Heart right ventricle (tissue), 16 donors: ENCODE data around the gene MARCKSL1. TPM values are rescaled to one million over a fixed set of nuclear protein-coding genes. Genes with fewer than 3 reads are reported as not detected.

Experiments used
- ATAC-seq, 8 donors: fragments of 200-7000 bp; cut with Tn5 transposase; one replicate each; pipeline ENCODE4 v1.9.1; 2020; ENCODE audit warnings: mild to moderate bottlenecking in 8 of 8, moderate library complexity in 8 of 8, moderate number of reproducible peaks in 1 of 8
- DNase-seq, 2 donors: peaks; one replicate each; pipeline ENCODE4 v3.0.0-alpha.2; 2020
- H3K27ac ChIP-seq, 10 donors: fragments of 200-600 bp; sonication (generic) in 2 of 10; one replicate each; pipeline versions ENCODE4 v1.5.0 to v1.8.0; 2020 to 2022; ENCODE audit warnings: mild to moderate bottlenecking in 3 of 10
- H3K27me3 ChIP-seq, 7 donors: fragments of 200-600 bp; one replicate each; pipeline ENCODE4 v1.8.0; 2021 to 2022; ENCODE audit warnings: mild to moderate bottlenecking in 2 of 7
- H3K36me3 ChIP-seq, 9 donors: fragments of 200-600 bp; sonication (generic) in 1 of 9; one replicate each; pipeline versions ENCODE4 v1.5.0 to v1.8.0; 2020 to 2022; ENCODE audit warnings: mild to moderate bottlenecking in 2 of 9
- H3K4me1 ChIP-seq, 9 donors: fragments of 200-600 bp; sonication (generic) in 1 of 9; one replicate each; pipeline versions ENCODE4 v1.5.0 to v1.8.0; 2020 to 2022; ENCODE audit warnings: mild to moderate bottlenecking in 4 of 9
- H3K4me3 ChIP-seq, 10 donors: fragments of 200-600 bp; sonication (generic) in 2 of 10; one replicate each; pipeline versions ENCODE4 v1.5.0 to v1.8.0; 2020 to 2022; ENCODE audit warnings: mild to moderate bottlenecking in 7 of 10, moderate library complexity in 2 of 10
- H3K9me3 ChIP-seq, 11 donors: fragments of 200-600 bp in 10 of 11; sonication (generic) in 2 of 11; one replicate each; pipeline versions ENCODE4 v1.5.0 to v1.8.0; 2013 to 2022; ENCODE audit warnings: mild to moderate bottlenecking in 2 of 11, control low read depth in 1 of 11, moderate library complexity in 1 of 11
- CTCF ChIP-seq, 9 donors: fragments of 200-600 bp; sonication (generic) in 2 of 9; IDR thresholded peaks; one replicate each; pipeline versions ENCODE4 v1.5.0 to v1.8.0; 2021 to 2022; ENCODE audit warnings: antibody characterized with exemption in 9 of 9, mild to moderate bottlenecking in 5 of 9, moderate library complexity in 1 of 9
- WGBS, 2 donors: extraction: QIAGEN DNeasy Blood & Tissue Kit; methylation state at CpG; one replicate each; pipeline ENCODE4 v1.1.7; 2013; ENCODE audit warnings: inconsistent platforms in 1 of 2; 5-methylcytosine and 5-hydroxymethylcytosine counted together
- intact Hi-C, 10 donors: fragments of 100-400 bp; cut with DNase I; formaldehyde crosslinking; loops; one replicate each; pipeline versions ENCODE4 v1.11.1 to v1.14.2; 2022
- polyA plus RNA-seq, 2 donors: library from polyadenylated mRNA; stranded (reverse); fragments of 200-250 nt; gene quantifications; one replicate each; pipeline ENCODE4 v1.2.3, GENCODE V29; 2013
- total RNA-seq, 10 donors: library from RNA; stranded (reverse); fragmentation: NEBNext Ultra II Directional in 3 of 10; extraction: Animal tissue kit (Norgen Biotek cat#: 25700) in 3 of 10; gene quantifications; one replicate each; pipeline versions ENCODE4 v1.2.1 to v1.2.4, GENCODE V29; 2021 to 2023
- donor health status: Arrhythmogenic right ventricular cardiomyopathy.
- donor health status: ischemic (EF 13 %, LVEDD 7.1; RV severe dilation, severe dysfunction).
- donor health status: healthy with polysubstance abuse.
- donor health status: DM: no; HTN: yes; CAD: no.
- donor health status: DM: no; HTN: no; CAD: no.
- donor health status: ischemic (EF 25% LVEDD 6.9; RV normal size, moderate dysfunction).
- donor health status: ischemic (EF 25% LVEDD 5.7; RV mildly dilated, moderate dysfunction).
- donor health status: healthy.
- donor health status: DM: yes; HTN: yes; CAD: no.
- donor health status: Ischemic cardiomyopathy.
- donor health status: ischemic (EF 35%, LVEDD 5.7; RV mildly dilated, moderate dysfunction).
- donor health status: nonischemic (EF 11% LVEDD 7.7; RV severe dilation, severe dysfunction).
- donor health status: DM: yes; HTN: yes; CAD: no.
- donor health status: PGD.
- donor health status: ischemic (EF 29% LVEDD 5.4; RV normal size, mild dysfunction).
- donor health status: nonischemic (EF 23%, LVEDD 6.1; RV moderate dilation, normal function).

The MARCKSL1 gene
- total and polyA plus RNA-seq, 12 donors = 6.3 to 61.1 (median 16.2) TPM

GRCh38 chr1:32335535-32335789 lies 571 bp downstream of the MARCKSL1 start:
- peak overlapping the region; percentile 50 to 81 (median 72) for H3K4me3 ChIP-seq
- intact Hi-C loops = loop anchor here in 1 of 10 donors (5.0 kb wide), 1 partner anchor 57 kb away; the partner anchor contains the start of gene BSDC1
- no peak for DNase-seq
- H3K9me3 ChIP-seq = no peaks in the 10 kb centered on the region
- peaks cover 0 to 11% (median 0%) of the 10 kb centered on the region in 7 donors for H3K27me3 ChIP-seq
- no peak for TF ChIP-seq CTCF (IDR thresholded peaks at IDR 0.05)
- WGBS, 2 donors = 0 to 1% methylated on average over 28 to 34 of the region's 34 CpGs
- H3K36me3 ChIP-seq = peaks cover 0 to 41% (median 27%) of the 10 kb centered on the region in 9 donors
- peaks cover 0 to 58% (median 44%) of the 10 kb centered on the region in 9 donors for H3K4me1 ChIP-seq
- peak overlapping the region in 9 of 10 donors; percentile 61 to 89 (median 85) for H3K27ac ChIP-seq
- peak in 3 of 8 donors; percentile 2 to 9 (median 2) for ATAC-seq

GRCh38 chr1:32334864-32335534 lies 1.0 kb downstream of the MARCKSL1 start:
- intact Hi-C loops = loop anchor here in 1 of 10 donors (5.0 kb wide), 1 partner anchor 57 kb away; the partner anchor contains the start of gene BSDC1
- DNase-seq = peak in 1 of 2 donors; percentile 63
- H3K27ac ChIP-seq = peak overlapping the region in 9 of 10 donors; percentile 61 to 89 (median 85)

GRCh38 chr1:32334274-32334861 lies 1.7 kb downstream of the MARCKSL1 start:
- 59% methylated on average over 9 of the region's 9 CpGs for WGBS, 2 donors
- ATAC-seq (no peak), DNase-seq (no peak)
- Histone ChIP-seq H3K4me3 (peak overlapping the region in 9 of 10 donors; percentile 55 to 81 (median 72)), H3K4me1 (peaks cover 0 to 50% (median 44%) of the 10 kb centered on the region in 9 donors), H3K27ac (peak overlapping the region in 9 of 10 donors; percentile 61 to 89 (median 85)), H3K27me3 (peaks cover 0 to 11% (median 0%) of the 10 kb centered on the region in 7 donors), H3K36me3 (peaks cover 0 to 52% (median 31%) of the 10 kb centered on the region in 9 donors), H3K9me3 (no peaks in the 10 kb centered on the region)
- intact Hi-C loops = no loop called here
- TF ChIP-seq CTCF (IDR thresholded peaks at IDR 0.05) = no peak

More at GRCh38 chr1:32334864-32335534, 1.0 kb downstream of the MARCKSL1 start:
- peak; percentile 42 to 63 (median 52) for ATAC-seq
- peaks cover 0 to 55% (median 44%) of the 10 kb centered on the region in 9 donors for H3K4me1 ChIP-seq
- TF ChIP-seq CTCF (IDR thresholded peaks at IDR 0.05) = peak; percentile 56 to 87 (median 77)
- peak overlapping the region; percentile 50 to 81 (median 72) for H3K4me3 ChIP-seq
- 4% methylated on average over 41 to 46 of the region's 46 CpGs for WGBS, 2 donors
- no peaks in the 10 kb centered on the region for H3K9me3 ChIP-seq
- peaks cover 0 to 46% (median 27%) of the 10 kb centered on the region in 9 donors for H3K36me3 ChIP-seq
- H3K27me3 ChIP-seq = peaks cover 0 to 11% (median 0%) of the 10 kb centered on the region in 7 donors

- H3K9me3 ChIP-seq = no peaks in the 10 kb centered on the region
- peaks cover 0 to 11% (median 0%) of the 10 kb centered on the region in 7 donors for H3K27me3 ChIP-seq
- ATAC-seq = no peak
- WGBS, 2 donors = 76 to 80% methylated on average over 3 of the region's 3 CpGs
- H3K27ac ChIP-seq = peak overlapping the region in 1 of 10 donors; percentile 26
- no peak for TF ChIP-seq CTCF (IDR thresholded peaks at IDR 0.05)
- no peak for DNase-seq
- peaks cover 0 to 41% (median 36%) of the 10 kb centered on the region in 9 donors for H3K4me1 ChIP-seq
- intact Hi-C loops = no loop called here
- H3K4me3 ChIP-seq = no peak overlapping the region
- H3K36me3 ChIP-seq = peaks cover 0 to 62% (median 40%) of the 10 kb centered on the region in 9 donors
These were observed 2.6 kb downstream of the MARCKSL1 start for GRCh38 chr1:32333251-32333963.
